Endodermal cell (in vitro differentiated cells): ENCODE measurements around the gene PPA2. TPM values are rescaled to one million over a fixed set of nuclear protein-coding genes. Genes with fewer than 3 reads are reported as not detected.
A peak's percentile ranks its signal among the peaks of the same experiment; 100 is the strongest.

Experiments used
- DNase-seq: peaks from one replicate; pipeline ENCODE4 v3.0.0-alpha.2; 2017
- H3K27ac ChIP-seq: 2 replicates; pipeline ENCODE4 v1.5.1; 2013; ENCODE audit warnings: mild to moderate bottlenecking, low read depth, low read length, moderate library complexity
- H3K27me3 ChIP-seq: 2 replicates; pipeline ENCODE4 v1.6.1; 2013; ENCODE audit warnings: mild to moderate bottlenecking, low read length, moderate library complexity; ENCODE audit not compliant: insufficient read depth, control insufficient read depth, poor library complexity, severe bottlenecking
- H3K36me3 ChIP-seq: 2 replicates; pipeline ENCODE4 v1.7.0; 2013; ENCODE audit warnings: mild to moderate bottlenecking, low read length, moderate library complexity; ENCODE audit not compliant: control insufficient read depth, insufficient read depth
- H3K4me1 ChIP-seq: one replicate; pipeline ENCODE4 v1.7.0; 2013; ENCODE audit warnings: low read length; ENCODE audit not compliant: control insufficient read depth, insufficient read depth
- H3K4me3 ChIP-seq: 2 replicates; pipeline ENCODE4 v1.5.1; 2013; ENCODE audit warnings: mild to moderate bottlenecking, low read length, moderate library complexity
- H3K9ac ChIP-seq: 2 replicates; pipeline ENCODE4 v1.6.1; 2013; ENCODE audit warnings: mild to moderate bottlenecking, low read length, moderate library complexity; ENCODE audit not compliant: poor library complexity, severe bottlenecking; ENCODE audit errors: extremely low read depth
- H3K9me3 ChIP-seq: 2 replicates; pipeline ENCODE4 v1.6.1; 2013; ENCODE audit warnings: mild to moderate bottlenecking, low read length, moderate library complexity; ENCODE audit not compliant: control insufficient read depth
- H3K27ac Mint-ChIP-seq: 2 replicates; pipeline ENCODE4 v1.8.0; 2020; ENCODE audit warnings: mixed read lengths
- H3K27me3 Mint-ChIP-seq: 2 replicates; pipeline ENCODE4 v1.8.0; 2021; ENCODE audit warnings: mild to moderate bottlenecking, mixed read lengths; ENCODE audit not compliant: insufficient read depth
- H3K36me3 Mint-ChIP-seq: 2 replicates; pipeline ENCODE4 v1.8.0; 2020; ENCODE audit warnings: low read depth, mixed read lengths
- H3K4me1 Mint-ChIP-seq: 2 replicates; pipeline ENCODE4 v1.8.0; 2020; ENCODE audit warnings: mixed read lengths
- H3K4me3 Mint-ChIP-seq: 2 replicates; pipeline ENCODE4 v1.8.0; 2020; ENCODE audit warnings: mild to moderate bottlenecking, moderate library complexity, mixed read lengths
- H3K9me3 Mint-ChIP-seq: 2 replicates; pipeline ENCODE4 v1.8.0; 2020; ENCODE audit warnings: mild to moderate bottlenecking, mixed read lengths
- WGBS, 2 experiments: methylation state at CpG; one replicate each; pipeline versions ENCODE4 v1.1.5 to v1.1.7; 2013; ENCODE audit warnings: missing lambda C conversion rate in 2 of 2, mixed read lengths in 1 of 2; ENCODE audit not compliant: insufficient coverage in 1 of 2, insufficient read length in 1 of 2; 5-methylcytosine and 5-hydroxymethylcytosine counted together
- total RNA-seq, 2 donors: library from RNA; stranded (reverse); fragmentation: NEBNext Ultra II Directional in 1 of 2; extraction: Animal tissue kit (Norgen Biotek cat#: 25700) in 1 of 2; gene quantifications; 2 replicates in 1 of 2; 3 replicates in 1 of 2; pipeline ENCODE4 v1.2.1, GENCODE V29; 2021
- TF ChIP-seq, protein P1 (sequence below): fragments of 200-600 bp; sonication (generic); conservative IDR thresholded peaks from 2 replicates; pipeline ENCODE4 v1.5.0; 2021; ENCODE audit warnings: antibody characterized with exemption, mild to moderate bottlenecking

Gene PPA2
- total RNA-seq, 2 donors from 2014 or later = 90.7 to 133 TPM

DNA sequence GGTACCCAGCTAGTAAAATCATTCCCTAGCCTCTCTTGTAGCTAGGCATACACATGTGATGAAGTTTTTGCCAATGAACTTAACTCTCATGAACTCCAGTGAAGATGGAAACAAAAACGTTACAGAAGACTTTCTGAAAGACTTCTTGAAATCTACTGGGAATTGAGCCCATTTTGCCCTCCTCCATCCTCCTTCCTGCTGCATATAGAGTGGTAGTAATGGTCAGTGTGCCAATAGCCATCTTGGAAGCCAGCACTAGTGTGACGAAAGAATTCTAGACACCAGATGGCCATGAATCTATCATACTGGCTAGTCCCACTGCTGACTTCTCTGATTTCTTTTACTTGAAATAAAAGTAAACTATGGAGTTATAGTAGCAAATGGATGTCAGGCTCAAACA is 30.9 kb upstream of the PPA2 start:
- no peaks in the 10 kb centered on the region for H3K4me1 Mint-ChIP-seq
- no peak for DNase-seq
- no peaks in the 10 kb centered on the region for H3K9me3 ChIP-seq
- H3K4me3 Mint-ChIP-seq = no peak overlapping the region
- no peaks in the 10 kb centered on the region for H3K27me3 Mint-ChIP-seq
- 90% methylated on average over 2 of the region's 2 CpGs; no CpG with 5 or more reads in 1 of the 2 experiments for WGBS, 2 experiments
- no peak overlapping the region for H3K27ac ChIP-seq
- no peak overlapping the region for H3K4me3 ChIP-seq
- H3K9ac ChIP-seq = no peak overlapping the region
- TF ChIP-seq, protein P1, sequence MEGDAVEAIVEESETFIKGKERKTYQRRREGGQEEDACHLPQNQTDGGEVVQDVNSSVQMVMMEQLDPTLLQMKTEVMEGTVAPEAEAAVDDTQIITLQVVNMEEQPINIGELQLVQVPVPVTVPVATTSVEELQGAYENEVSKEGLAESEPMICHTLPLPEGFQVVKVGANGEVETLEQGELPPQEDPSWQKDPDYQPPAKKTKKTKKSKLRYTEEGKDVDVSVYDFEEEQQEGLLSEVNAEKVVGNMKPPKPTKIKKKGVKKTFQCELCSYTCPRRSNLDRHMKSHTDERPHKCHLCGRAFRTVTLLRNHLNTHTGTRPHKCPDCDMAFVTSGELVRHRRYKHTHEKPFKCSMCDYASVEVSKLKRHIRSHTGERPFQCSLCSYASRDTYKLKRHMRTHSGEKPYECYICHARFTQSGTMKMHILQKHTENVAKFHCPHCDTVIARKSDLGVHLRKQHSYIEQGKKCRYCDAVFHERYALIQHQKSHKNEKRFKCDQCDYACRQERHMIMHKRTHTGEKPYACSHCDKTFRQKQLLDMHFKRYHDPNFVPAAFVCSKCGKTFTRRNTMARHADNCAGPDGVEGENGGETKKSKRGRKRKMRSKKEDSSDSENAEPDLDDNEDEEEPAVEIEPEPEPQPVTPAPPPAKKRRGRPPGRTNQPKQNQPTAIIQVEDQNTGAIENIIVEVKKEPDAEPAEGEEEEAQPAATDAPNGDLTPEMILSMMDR = no peak
- peaks cover 10% of the 10 kb centered on the region for H3K9me3 Mint-ChIP-seq
- no peaks in the 10 kb centered on the region for H3K36me3 ChIP-seq
- no peaks in the 10 kb centered on the region for H3K4me1 ChIP-seq
- H3K27me3 ChIP-seq = peaks cover 9% of the 10 kb centered on the region
- no peak overlapping the region for H3K27ac Mint-ChIP-seq
- no peaks in the 10 kb centered on the region for H3K36me3 Mint-ChIP-seq

DNA sequence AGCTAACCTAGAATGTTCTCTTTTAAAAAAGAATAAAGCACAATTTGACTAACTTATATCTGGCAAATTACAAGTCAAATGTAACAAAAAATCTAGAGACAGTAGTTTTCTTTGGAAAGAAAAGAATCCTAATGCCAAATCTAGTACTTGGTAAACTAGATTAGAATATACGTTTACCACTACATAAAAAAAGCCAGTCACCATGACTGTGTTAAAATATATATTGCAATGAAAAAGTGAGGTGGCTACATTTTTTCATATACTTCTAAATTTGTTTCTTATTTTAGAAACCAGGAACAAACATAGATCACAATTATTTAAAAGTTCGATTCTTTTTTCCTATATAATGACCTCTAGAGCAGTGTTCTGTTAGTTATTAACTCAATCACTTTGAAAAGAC is 29.6 kb upstream of the PPA2 start:
- no peaks in the 10 kb centered on the region for H3K36me3 ChIP-seq
- Mint-ChIP-seq H3K27me3 (no peaks in the 10 kb centered on the region), H3K9me3 (peaks cover 10% of the 10 kb centered on the region), H3K4me1 (no peaks in the 10 kb centered on the region), H3K36me3 (no peaks in the 10 kb centered on the region), H3K27ac (no peak overlapping the region), H3K4me3 (no peak overlapping the region)
- H3K27ac ChIP-seq = no peak overlapping the region
- WGBS, 2 experiments = 100% methylated on average over 1 of the region's 2 CpGs; no CpG with 5 or more reads in 1 of the 2 experiments
- no peaks in the 10 kb centered on the region for H3K9me3 ChIP-seq
- no peak overlapping the region for H3K4me3 ChIP-seq
- TF ChIP-seq, protein P1 = no peak
- H3K4me1 ChIP-seq = no peaks in the 10 kb centered on the region
- DNase-seq = no peak
- H3K27me3 ChIP-seq = peaks cover 9% of the 10 kb centered on the region
- no peak overlapping the region for H3K9ac ChIP-seq

DNA sequence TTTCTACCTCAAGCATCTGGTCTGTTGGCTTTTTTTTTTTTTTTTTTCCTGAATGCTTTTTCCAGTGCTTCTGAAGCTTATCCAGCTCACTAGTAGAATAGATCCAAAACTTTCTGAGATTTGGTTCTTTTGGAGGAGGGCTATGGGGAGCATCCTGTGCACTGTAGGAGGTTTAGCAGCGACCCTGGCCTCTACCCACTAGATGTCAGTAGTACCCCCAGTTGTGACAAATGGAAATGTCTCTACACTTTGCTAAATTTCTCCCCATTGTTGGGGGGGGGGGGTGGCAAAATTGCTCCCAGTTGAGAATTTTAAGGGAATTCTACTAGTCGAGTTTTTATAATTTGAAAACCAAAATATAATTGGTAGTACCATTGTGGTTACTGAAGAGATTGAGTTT is 23.0 kb upstream of the PPA2 start:
- WGBS, 2 experiments = 34% methylated on average over 2 of the region's 2 CpGs; no CpG with 5 or more reads in 1 of the 2 experiments
- no peaks in the 10 kb centered on the region for H3K4me1 Mint-ChIP-seq
- H3K9me3 Mint-ChIP-seq = peaks cover 22% of the 10 kb centered on the region
- no peak overlapping the region for H3K9ac ChIP-seq
- DNase-seq = peak; percentile 52
- no peak overlapping the region for H3K27ac ChIP-seq
- H3K27me3 ChIP-seq = peaks cover 34% of the 10 kb centered on the region
- no peaks in the 10 kb centered on the region for H3K4me1 ChIP-seq
- H3K9me3 ChIP-seq = peaks cover 13% of the 10 kb centered on the region
- H3K36me3 Mint-ChIP-seq = no peaks in the 10 kb centered on the region
- TF ChIP-seq, protein P1 = peak; percentile 69
- H3K4me3 ChIP-seq = no peak overlapping the region
- H3K4me3 Mint-ChIP-seq = no peak overlapping the region
- H3K36me3 ChIP-seq = no peaks in the 10 kb centered on the region
- H3K27ac Mint-ChIP-seq = no peak overlapping the region
- peaks cover 43% of the 10 kb centered on the region for H3K27me3 Mint-ChIP-seq
